Endothelial cell of umbilical vein (primary cell): ENCODE measurements around the gene CATSPERD. TPM values are rescaled to one million over a fixed set of nuclear protein-coding genes. Genes with fewer than 3 reads are reported as not detected.

Source experiments
- BruUV-seq: library from RNA; stranded (reverse); fragments of 400-500 nt; replicated peaks from 2 replicates; lab custom pipeline; 2021; lab: Mats Ljungman, UMichigan
- CTCF ChIA-PET: fragments of 300-600, 350-600 bp; sonication (Branson Sonifier 250); formaldehyde crosslinking; loops from one replicate; lab custom pipeline; 2021; ENCODE audit warnings: antibody characterized with exemption, inconsistent platforms; lab: Charles Lee
- POLR2A ChIA-PET: fragments of 300-600, 350-600 bp; sonication (Branson Sonifier 250); formaldehyde crosslinking; loops from one replicate; lab custom pipeline; 2021; ENCODE audit warnings: antibody characterized with exemption, inconsistent platforms; lab: Charles Lee
- DNase-seq: peaks from one replicate; pipeline ENCODE4 v3.0.0-alpha.2; 2011; ENCODE audit warnings: low read depth, low spot score
- FAIRE-seq: peaks from 2 replicates; lab custom pipeline; 2011; peaks lifted over from hg19 to GRCh38; lab: Jason Lieb, UNC
- H2AFZ ChIP-seq: 2 replicates; pipeline ENCODE4 v1.6.0; 2012; ENCODE audit warnings: low read depth, low read length, control low read depth, inconsistent platforms
- H3K27ac ChIP-seq: 2 replicates; pipeline ENCODE4 v1.5.1; 2011; ENCODE audit warnings: low read depth, mild to moderate bottlenecking, control low read depth, low read length, moderate library complexity; ENCODE audit not compliant: insufficient read depth
- H3K27me3 ChIP-seq, 2 experiments: 2 replicates each; pipeline versions ENCODE4 v1.6.0 to v1.6.1; 2011; ENCODE audit warnings: low read length in 2 of 2, mixed read lengths in 1 of 2; ENCODE audit not compliant: control insufficient read depth in 2 of 2, insufficient read depth in 2 of 2
- H3K36me3 ChIP-seq, 2 experiments: 2 replicates in 1 of 2; 3 replicates in 1 of 2; pipeline ENCODE4 v1.5.1; 2011; ENCODE audit warnings: low read length in 2 of 2, mild to moderate bottlenecking in 1 of 2, moderate library complexity in 1 of 2; ENCODE audit not compliant: control insufficient read depth in 2 of 2, insufficient read depth in 2 of 2; ENCODE audit errors: extremely low read depth in 1 of 2
- H3K4me1 ChIP-seq: 3 replicates; pipeline ENCODE4 v1.5.1; 2011; ENCODE audit warnings: mild to moderate bottlenecking, low read length; ENCODE audit not compliant: control insufficient read depth, insufficient read depth; ENCODE audit errors: extremely low read depth
- H3K4me2 ChIP-seq: 2 replicates; pipeline ENCODE4 v1.6.1; 2011; ENCODE audit warnings: low read length, control low read depth, mixed read lengths; ENCODE audit not compliant: insufficient read depth
- H3K4me3 ChIP-seq, 3 experiments: fragments of 200-600 bp in 1 of 3; sonication (generic), shearing (Covaris generic) in 1 of 3; replicated peaks in 1 of 3; 2 replicates each; pipeline ENCODE4 v1.5.1; 2011 to 2016; ENCODE audit warnings: control low read depth in 3 of 3, low read length in 3 of 3, mild to moderate bottlenecking in 2 of 3, inconsistent platforms in 1 of 3, low read depth in 1 of 3, moderate library complexity in 1 of 3; ENCODE audit not compliant: insufficient read depth in 1 of 3
- H3K79me2 ChIP-seq: 2 replicates; pipeline ENCODE4 v1.6.0; 2012; ENCODE audit warnings: low read length, inconsistent platforms; ENCODE audit not compliant: control insufficient read depth, insufficient read depth
- H3K9ac ChIP-seq: replicated peaks from 2 replicates; pipeline ENCODE3; 2011; ENCODE audit warnings: low read length, control low read depth; ENCODE audit not compliant: insufficient read depth; ENCODE audit errors: extremely low read depth
- H3K9me1 ChIP-seq: replicated peaks from 3 replicates; pipeline ENCODE4 v1.6.0; 2011; ENCODE audit warnings: mild to moderate bottlenecking, low read length; ENCODE audit not compliant: control insufficient read depth, insufficient read depth; ENCODE audit errors: extremely low read depth
- H3K9me3 ChIP-seq: replicated peaks from 2 replicates; pipeline ENCODE4 v1.5.1; 2012; ENCODE audit warnings: low read length, inconsistent platforms; ENCODE audit not compliant: control insufficient read depth, insufficient read depth
- H4K20me1 ChIP-seq: replicated peaks from 2 replicates; pipeline ENCODE3; 2011; ENCODE audit warnings: mild to moderate bottlenecking, low read length; ENCODE audit not compliant: control insufficient read depth, insufficient read depth; ENCODE audit errors: extremely low read depth
- EZH2 ChIP-seq: IDR thresholded peaks from 2 replicates; pipeline ENCODE4 v1.6.1; 2012; ENCODE audit warnings: borderline replicate concordance, low read depth, mild to moderate bottlenecking, moderate library complexity, low read length, inconsistent platforms; ENCODE audit not compliant: severe bottlenecking
- FOS ChIP-seq: IDR thresholded peaks from 2 replicates; pipeline ENCODE4 v1.6.1; 2011; ENCODE audit warnings: mild to moderate bottlenecking, low read length, moderate library complexity, borderline replicate concordance; ENCODE audit not compliant: insufficient read depth
- GATA2 ChIP-seq: IDR thresholded peaks from 2 replicates; pipeline ENCODE4 v1.7.0; 2011; ENCODE audit warnings: low read depth, mild to moderate bottlenecking, moderate library complexity, mixed read lengths, low read length; ENCODE audit not compliant: insufficient read length, insufficient read depth
- JUN ChIP-seq: IDR thresholded peaks from 2 replicates; pipeline ENCODE4 v1.6.1; 2011; ENCODE audit warnings: borderline replicate concordance, low read depth; ENCODE audit not compliant: insufficient read length, insufficient read depth
- MYC ChIP-seq: IDR thresholded peaks from one replicate; pipeline ENCODE4 v1.6.1; 2011; ENCODE audit warnings: mild to moderate bottlenecking, low read depth, low read length
- POLR2A ChIP-seq: IDR thresholded peaks from 2 replicates; pipeline ENCODE4 v1.6.1; 2012; ENCODE audit warnings: low read depth, mild to moderate bottlenecking, control low read depth, low read length
- POLR2AphosphoS5 ChIP-seq: IDR thresholded peaks from 2 replicates; pipeline ENCODE4 v1.6.1; 2012; ENCODE audit warnings: low read depth, mild to moderate bottlenecking, control low read depth, low read length, moderate library complexity; ENCODE audit not compliant: insufficient read depth
- dilution Hi-C: fragments of 300-500 bp; cut with MboI; formaldehyde crosslinking; loops from one replicate; pipeline ENCODE4 v1.15.0; 2019; ENCODE audit warnings: low sequenced_read_pairs; ENCODE audit not compliant: extremely low pct_ligation_motif_present
- intact Hi-C: fragments of 100-400 bp; cut with micrococcal nuclease; formaldehyde crosslinking; loops from one replicate; pipeline ENCODE4 v1.10.0; 2022
- polyA plus RNA-seq, 4 experiments: library from polyadenylated mRNA; depleted of rRNA in 3 of 4; stranded (reverse) in 3 of 4; unstranded in 1 of 4; fragments of >200 nt; gene quantifications; 2 replicates each; pipeline versions ENCODE4 v1.2.1 to v1.2.3, GENCODE V29; 2011 to 2012; ENCODE audit warnings: missing spikeins in 1 of 4
- total RNA-seq: library from RNA; stranded (reverse); gene quantifications from 2 replicates; pipeline ENCODE4 v1.2.3, GENCODE V29; 2021
- TF ChIP-seq, protein P1 (sequence below): IDR thresholded peaks from 2 replicates; pipeline ENCODE4 v1.6.1; 2011; ENCODE audit not compliant: insufficient read depth, insufficient read length
- TF ChIP-seq, protein P2 (sequence below), 2 donors: IDR thresholded peaks; 1 replicate in 1 of 2; 2 replicates in 1 of 2; pipeline ENCODE4 v1.5.1; 2011; ENCODE audit warnings: low read length in 2 of 2, mild to moderate bottlenecking in 2 of 2, moderate library complexity in 2 of 2, control low read depth in 1 of 2, inconsistent platforms in 1 of 2, low read depth in 1 of 2; ENCODE audit not compliant: insufficient read depth in 1 of 2; ENCODE audit errors: extremely low read depth in 1 of 2

The CATSPERD gene
- total and polyA plus RNA-seq, 2 donors (not counting 3 experiments of a cell fraction or from before 2014, with no cell fraction given): not detected

DNA sequence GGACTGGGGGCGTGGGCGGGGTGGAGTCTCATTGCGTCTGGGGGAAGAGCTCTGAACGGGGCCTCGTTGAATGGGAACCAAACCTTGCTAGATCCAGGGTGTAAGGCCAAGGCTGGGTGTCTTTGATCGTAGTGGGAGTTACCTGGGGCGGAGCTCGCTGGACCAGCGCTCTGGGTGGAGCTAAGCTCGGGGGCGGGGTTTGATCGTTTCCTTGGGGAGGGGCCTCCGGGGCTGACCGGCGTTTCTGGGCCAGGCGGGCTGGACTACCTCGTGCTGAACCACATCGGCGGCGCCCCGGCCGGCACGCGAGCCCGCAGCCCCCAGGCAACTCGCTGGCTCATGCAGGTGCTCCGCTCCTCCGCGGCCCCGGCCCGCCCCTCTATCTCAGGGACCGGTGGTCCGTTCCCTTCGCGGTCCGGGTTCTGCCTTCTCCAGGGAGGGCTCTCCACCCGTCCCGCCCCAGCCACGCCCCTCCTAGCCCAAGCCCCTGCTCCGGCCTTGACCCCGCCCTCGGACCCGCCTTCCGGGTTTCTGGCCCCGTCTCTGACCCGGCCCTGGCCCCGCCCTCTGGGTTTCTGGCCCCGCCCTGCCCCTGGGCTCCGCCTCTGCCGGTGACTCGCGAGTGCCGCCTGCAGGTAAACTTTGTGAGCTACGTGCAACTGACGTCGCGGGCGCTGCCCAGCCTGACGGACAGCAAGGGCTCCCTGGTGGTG is 33.6 kb upstream of the CATSPERD start:
- peaks cover 17% of the 10 kb centered on the region for H3K79me2 ChIP-seq
- no peak overlapping the region for H3K9ac ChIP-seq
- peak overlapping the region; percentile 22 to 49 (median 43) for H3K4me3 ChIP-seq
- H3K27me3 ChIP-seq: no peaks in the 10 kb centered on the region
- peak overlapping the region; percentile 43 for H3K4me2 ChIP-seq
- peaks cover 4% of the 10 kb centered on the region for H3K4me1 ChIP-seq
- H4K20me1 ChIP-seq: no peaks in the 10 kb centered on the region
- no peaks in the 10 kb centered on the region for H3K9me1 ChIP-seq
- peak; percentile 89 for DNase-seq
- intact Hi-C loops: no loop called here
- H3K36me3 ChIP-seq: peaks cover under 1 to 1% of the 10 kb centered on the region in 2 experiments
- H3K27ac ChIP-seq: no peak overlapping the region
- no peak for TF ChIP-seq MYC
- TF ChIP-seq POLR2AphosphoS5: no peak
- TF ChIP-seq, protein P1, sequence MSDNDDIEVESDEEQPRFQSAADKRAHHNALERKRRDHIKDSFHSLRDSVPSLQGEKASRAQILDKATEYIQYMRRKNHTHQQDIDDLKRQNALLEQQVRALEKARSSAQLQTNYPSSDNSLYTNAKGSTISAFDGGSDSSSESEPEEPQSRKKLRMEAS: peak; percentile 31
- TF ChIP-seq, protein P2, sequence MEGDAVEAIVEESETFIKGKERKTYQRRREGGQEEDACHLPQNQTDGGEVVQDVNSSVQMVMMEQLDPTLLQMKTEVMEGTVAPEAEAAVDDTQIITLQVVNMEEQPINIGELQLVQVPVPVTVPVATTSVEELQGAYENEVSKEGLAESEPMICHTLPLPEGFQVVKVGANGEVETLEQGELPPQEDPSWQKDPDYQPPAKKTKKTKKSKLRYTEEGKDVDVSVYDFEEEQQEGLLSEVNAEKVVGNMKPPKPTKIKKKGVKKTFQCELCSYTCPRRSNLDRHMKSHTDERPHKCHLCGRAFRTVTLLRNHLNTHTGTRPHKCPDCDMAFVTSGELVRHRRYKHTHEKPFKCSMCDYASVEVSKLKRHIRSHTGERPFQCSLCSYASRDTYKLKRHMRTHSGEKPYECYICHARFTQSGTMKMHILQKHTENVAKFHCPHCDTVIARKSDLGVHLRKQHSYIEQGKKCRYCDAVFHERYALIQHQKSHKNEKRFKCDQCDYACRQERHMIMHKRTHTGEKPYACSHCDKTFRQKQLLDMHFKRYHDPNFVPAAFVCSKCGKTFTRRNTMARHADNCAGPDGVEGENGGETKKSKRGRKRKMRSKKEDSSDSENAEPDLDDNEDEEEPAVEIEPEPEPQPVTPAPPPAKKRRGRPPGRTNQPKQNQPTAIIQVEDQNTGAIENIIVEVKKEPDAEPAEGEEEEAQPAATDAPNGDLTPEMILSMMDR (IDR thresholded peaks at IDR 0.05; ENCODE audit: extremely low read depth in 1 of 2, insufficient read depth in 1 of 2, low read depth in 1 of 2, low read length in 2 of 2): peak; percentile 81 to 95
- no peak for TF ChIP-seq POLR2A
- no peak for TF ChIP-seq EZH2
- no peak for TF ChIP-seq FOS
- TF ChIP-seq GATA2: no peak
- TF ChIP-seq JUN: no peak
- FAIRE-seq: peak; percentile 96
- peak overlapping the region; percentile 92 for H2AFZ ChIP-seq
- CTCF ChIA-PET: interaction anchor here (0.6 to 1.8 kb wide), 9 partner anchors 9 to 117 kb away, joined by 3 to 11 read pairs (median 4); partner anchors contain the start of genes CATSPERD, LONP1, SAFB and SAFB2
- BruUV-seq: no TSS peak
- dilution Hi-C loops: no loop called here
- no peaks in the 10 kb centered on the region for H3K9me3 ChIP-seq
- POLR2A ChIA-PET: interaction anchor here (0.7 kb wide), 3 partner anchors 9 to 25 kb away, joined by 3 to 5 read pairs (median 5); no protein-coding TSS in a partner anchor
